SU-DHL-6 (cell line): ENCODE measurements around the gene PARP3.

Experiments used
- CTCF ChIP-seq: fragments of 200-600 bp; sonication (generic); IDR thresholded peaks from one replicate; pipeline ENCODE4 v1.5.1; 2017; ENCODE audit warnings: antibody characterized with exemption, mild to moderate bottlenecking, low read length, moderate library complexity; ENCODE audit not compliant: insufficient read depth, poor library complexity, severe bottlenecking
- EZH2phosphoT487 ChIP-seq: fragments of 200-600 bp; sonication (generic), shearing (Covaris generic); conservative IDR thresholded peaks from 2 replicates; pipeline ENCODE4 v1.6.1; 2018; ENCODE audit warnings: mild to moderate bottlenecking, antibody characterized with exemption, low read length, moderate library complexity, mixed read lengths

- no peak for TF ChIP-seq CTCF
- no peak for TF ChIP-seq EZH2phosphoT487
Measured at GRCh38 chr3:51967384-51968169, 25.4 kb downstream of the PARP3 start, which contains the start of gene PCBP4.
